ENCODE measurements around the gene TPM1. TPM values are rescaled to one million over a fixed set of nuclear protein-coding genes. Genes with fewer than 3 reads are reported as not detected.

Gene TPM1
- total and polyA plus RNA-seq, 9 of the 15 experiments (the other 6 are each of a cell fraction or from before 2014, with no cell fraction given) = 8.1 to 53.9 (median 43.1) TPM

GRCh38 chr15:63067306-63067705, 24.8 kb downstream of the TPM1 start (continued):
- no peak for TF ChIP-seq THRAP3 (IDR thresholded peaks at IDR 0.05; ENCODE audit: borderline replicate concordance)
- TF ChIP-seq GTF2A2 (tag; IDR thresholded peaks at IDR 0.05) = no peak

GRCh38 chr15:63067976-63068743, 25.6 kb downstream of the TPM1 start:
- intact Hi-C loops (cut with micrococcal nuclease) = no loop called here
- POLR2A ChIA-PET = interaction anchor here (0.8 to 1.8 kb wide), 4 partner anchors 11 to 259 kb away, joined by 3 to 9 read pairs (median 4); no protein-coding TSS in a partner anchor
- FAIRE-seq (no peak), ATAC-seq (no peak), DNase-seq (ENCODE audit: extremely low read depth in 1 of 4, low spot score in 3 of 4) (no peak)
- Histone ChIP-seq H3K27me3 (ENCODE audit: control insufficient read depth in 2 of 2, insufficient read depth in 2 of 2, low read length in 2 of 2) (no peaks in the 10 kb centered on the region), H3K4me2 (ENCODE audit: insufficient read depth, low read length) (no peak overlapping the region), H4K20me1 (replicated peaks; ENCODE audit: control insufficient read depth, insufficient read depth, low read length) (no peaks in the 10 kb centered on the region), H3K9ac (ENCODE audit: insufficient read depth in 1 of 2, low read depth in 2 of 2, low read length in 2 of 2) (no peak overlapping the region), H3K79me2 (ENCODE audit: control insufficient read depth, insufficient read depth, low read length) (no peaks in the 10 kb centered on the region), H3K36me3 (ENCODE audit: control insufficient read depth, insufficient read depth, low read length) (peaks cover 6% of the 10 kb centered on the region), H2AFZ (ENCODE audit: low read depth, low read length) (no peak overlapping the region), H3K9me3 (replicated peaks; ENCODE audit: control insufficient read depth, insufficient read depth, low read depth, low read length) (no peaks in the 10 kb centered on the region), H3K9me1 (ENCODE audit: control insufficient read depth, insufficient read depth, low read length) (no peaks in the 10 kb centered on the region), H3K4me3 (no peak overlapping the region), H3K27ac (ENCODE audit: extremely low read depth, low read depth, low read length) (no peak overlapping the region), H3K4me1 (replicated peaks in 1 of 2; ENCODE audit: control insufficient read depth in 2 of 2, insufficient read depth in 2 of 2, low read length in 2 of 2) (peaks cover 5 to 9% of the 10 kb centered on the region in 2 experiments; a peak in 3 of 5 replicates)
- TF ChIP-seq SIX5 (IDR thresholded peaks at IDR 0.05; ENCODE audit: borderline replicate concordance in 1 of 2, insufficient read depth in 1 of 2, low read depth in 1 of 2, low read length in 2 of 2) (no peak), ZNF143 (CRISPR knock-in tag; IDR thresholded peaks at IDR 0.05) (no peak), GTF2A2 (tag; IDR thresholded peaks at IDR 0.05) (no peak), ESRRB (CRISPR knock-in tag; IDR thresholded peaks at IDR 0.05; ENCODE audit: borderline replicate concordance) (no peak), THRB (CRISPR knock-in tag; conservative IDR thresholded peaks at IDR 0.05) (no peak), YY1 (IDR thresholded peaks at IDR 0.05; ENCODE audit: borderline replicate concordance in 1 of 3, control insufficient read depth in 1 of 3, extremely low read depth in 1 of 3, insufficient read depth in 3 of 3, insufficient read length in 1 of 3, insufficient replicate concordance in 2 of 3, low read depth in 1 of 3, low read length in 2 of 3) (no peak), TFAM (CRISPR knock-in tag; conservative IDR thresholded peaks at IDR 0.05) (no peak), DACH1 (IDR thresholded peaks at IDR 0.05; ENCODE audit: partially characterized antibody) (no peak), BRF2 (IDR thresholded peaks at IDR 0.05; ENCODE audit: borderline replicate concordance, insufficient read depth, insufficient read length) (no peak), NFE2L1 (tag; IDR thresholded peaks at IDR 0.05; ENCODE audit: borderline replicate concordance, low read depth) (no peak), E2F3 (CRISPR knock-in tag; IDR thresholded peaks at IDR 0.05) (no peak), SRSF3 (IDR thresholded peaks at IDR 0.05; ENCODE audit: insufficient read depth, low read length) (no peak), MEF2D (tag; conservative IDR thresholded peaks at IDR 0.05; ENCODE audit: low read depth) (no peak)
- WGBS (ENCODE audit: insufficient coverage, low coverage, missing lambda C conversion rate) = 71% methylated on average over 13 of the region's 13 CpGs
- no TSS peak for BruUV-seq (replicated peaks)
- in situ Hi-C loops (cut with MboI) = no loop called here
- CTCF ChIA-PET (ENCODE audit: low intra/inter-chr PET ratio) = no interaction called here
